Epithelial cell of prostate (primary cell): ENCODE results near the gene RCL1.
"Not testable (repeated sequence)": the region's sequence is repeated elsewhere in the genome, so short reads cannot be mapped to it uniquely, and the experiment has no call there.

Source experiments
- DNase-seq: peaks from one replicate; pipeline ENCODE4 v3.0.0-alpha.2; 2011; ENCODE audit warnings: low read depth, low spot score
- H3K27ac ChIP-seq: fragments of 450-650 bp; 2 replicates; pipeline ENCODE4 v1.5.1; 2017; ENCODE audit warnings: mild to moderate bottlenecking

Gene RCL1

GRCh38 chr9:4780651-4781050, 12.1 kb upstream of the RCL1 start:
- no peak for DNase-seq
- H3K27ac ChIP-seq, result no peak overlapping the region

GRCh38 chr9:4781408-4781807, 11.3 kb upstream of the RCL1 start:
- DNase-seq, result no peak
- H3K27ac ChIP-seq, result no peak overlapping the region

- peak overlapping the region; percentile 29 for H3K27ac ChIP-seq
- DNase-seq, result not testable (repeated sequence)
Observed at GRCh38 chr9:4783191-4783590, 9.6 kb upstream of the RCL1 start.

- no peak for DNase-seq
- H3K27ac ChIP-seq, result peak overlapping the region; percentile 29
Observed at GRCh38 chr9:4784403-4784802, 8.3 kb upstream of the RCL1 start.

- DNase-seq, result no peak
Observed at GRCh38 chr9:4786599-4786998, 6.1 kb upstream of the RCL1 start.

GRCh38 chr9:4787876-4788275, 4.9 kb upstream of the RCL1 start:
- no peak for DNase-seq
- peak overlapping the region; percentile 66 for H3K27ac ChIP-seq

More at GRCh38 chr9:4786599-4786998, 6.1 kb upstream of the RCL1 start:
- no peak overlapping the region for H3K27ac ChIP-seq

- H3K27ac ChIP-seq, result peak overlapping the region; percentile 66
- no peak for DNase-seq
Observed at GRCh38 chr9:4788703-4789102, 4.0 kb upstream of the RCL1 start.

- no peak for DNase-seq
Observed at GRCh38 chr9:4792054-4792571, 631 bp upstream of the RCL1 start.

GRCh38 chr9:4793459-4794395, 983 bp downstream of the RCL1 start:
- no peak for DNase-seq
- H3K27ac ChIP-seq, result peak overlapping the region; percentile 27

More at GRCh38 chr9:4792054-4792571, 631 bp upstream of the RCL1 start:
- no peak overlapping the region for H3K27ac ChIP-seq

GRCh38 chr9:4794691-4795090, 1.9 kb downstream of the RCL1 start:
- H3K27ac ChIP-seq, result no peak overlapping the region
- DNase-seq, result no peak

- not testable (repeated sequence) for H3K27ac ChIP-seq
Observed at GRCh38 chr9:4795108-4795507, 2.4 kb downstream of the RCL1 start.

GRCh38 chr9:4796530-4796929, 3.8 kb downstream of the RCL1 start:
- DNase-seq, result no peak
- H3K27ac ChIP-seq, result no peak overlapping the region

More at GRCh38 chr9:4795108-4795507, 2.4 kb downstream of the RCL1 start:
- not testable (repeated sequence) for DNase-seq

GRCh38 chr9:4796988-4797853, 4.5 kb downstream of the RCL1 start:
- no peak overlapping the region for H3K27ac ChIP-seq
- no peak for DNase-seq

GRCh38 chr9:4797854-4798150, 5.1 kb downstream of the RCL1 start:
- no peak overlapping the region for H3K27ac ChIP-seq
- no peak for DNase-seq

- DNase-seq, result no peak
- H3K27ac ChIP-seq, result no peak overlapping the region
Observed at GRCh38 chr9:4798281-4799032, 5.7 kb downstream of the RCL1 start.

GRCh38 chr9:4799033-4799430, 6.3 kb downstream of the RCL1 start:
- DNase-seq, result no peak
- H3K27ac ChIP-seq, result no peak overlapping the region

GRCh38 chr9:4799775-4800174, 7.0 kb downstream of the RCL1 start:
- DNase-seq, result no peak
- H3K27ac ChIP-seq, result no peak overlapping the region

- H3K27ac ChIP-seq, result no peak overlapping the region
- no peak for DNase-seq
Observed at GRCh38 chr9:4801156-4801555, 8.4 kb downstream of the RCL1 start.

GRCh38 chr9:4803670-4804530, 11.2 kb downstream of the RCL1 start:
- H3K27ac ChIP-seq, result no peak overlapping the region
- DNase-seq, result no peak
